Pons (tissue), 1 donor: ENCODE measurements around the gene ASB9.
A peak's percentile ranks its signal among the peaks of the same experiment; 100 is the strongest.
"Not testable (repeated sequence)": the region's sequence is repeated elsewhere in the genome, so short reads cannot be mapped to it uniquely, and the experiment has no call there.

Experiments
- DNase-seq: peaks from one replicate; pipeline ENCODE4 v3.0.0-alpha.2; 2016; ENCODE audit warnings: low spot score

Gene ASB9

GRCh38 chrX:15241301-15241700 lies 28.6 kb downstream of the ASB9 start:
- no peak for DNase-seq

GRCh38 chrX:15240414-15240813 lies 29.5 kb downstream of the ASB9 start:
- no peak for DNase-seq

DNA sequence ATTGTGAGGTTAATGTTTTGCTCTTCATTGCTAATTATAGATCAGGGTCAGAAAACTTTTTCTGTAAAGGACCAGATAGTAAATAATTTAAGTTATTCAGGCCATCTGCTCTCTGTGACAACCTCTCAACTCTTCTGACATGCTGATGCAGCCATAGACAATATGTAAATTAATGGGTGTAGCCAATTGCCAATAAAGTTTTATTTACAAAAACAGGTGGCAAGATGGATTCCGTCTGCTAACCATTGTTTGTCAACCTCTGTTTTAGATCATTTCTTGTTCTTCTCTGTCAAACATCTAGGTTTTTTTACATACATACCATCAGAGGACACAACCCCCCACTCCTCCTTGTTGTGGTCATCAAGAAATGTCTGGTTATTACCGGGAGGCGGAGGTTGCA lies 33.7 kb downstream of the ASB9 start:
- no peak for DNase-seq

GRCh38 chrX:15235001-15235400 lies 34.9 kb downstream of the ASB9 start:
- no peak for DNase-seq

DNA sequence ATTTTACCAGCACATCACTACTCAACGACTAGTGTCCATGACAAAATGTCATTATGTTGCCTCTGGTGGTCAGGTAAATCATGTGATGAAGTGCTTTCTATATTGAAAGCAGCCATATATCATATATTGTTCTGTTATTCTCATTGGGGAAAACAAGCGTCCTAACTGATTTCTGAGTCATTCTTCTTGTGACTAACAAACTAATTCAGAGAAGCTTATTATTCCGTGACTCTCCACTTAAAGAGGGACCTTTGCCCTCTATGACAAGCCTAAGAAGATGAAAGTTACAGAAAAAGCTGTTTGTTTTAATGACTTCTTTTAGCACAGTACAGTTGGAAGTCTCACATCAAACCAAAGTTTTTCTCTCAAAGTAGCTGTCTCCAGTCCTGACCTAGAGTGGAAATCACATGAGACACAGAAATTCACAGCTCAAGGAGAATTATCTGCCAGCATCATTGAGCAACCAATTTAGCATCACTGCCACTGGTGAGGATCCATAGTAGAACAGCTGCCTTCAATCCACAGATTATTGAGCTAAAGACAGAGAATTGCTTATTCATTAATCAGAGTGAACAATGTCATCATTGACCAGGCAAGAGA lies 36.4 kb downstream of the ASB9 start:
- DNase-seq: peak; percentile 46

DNA sequence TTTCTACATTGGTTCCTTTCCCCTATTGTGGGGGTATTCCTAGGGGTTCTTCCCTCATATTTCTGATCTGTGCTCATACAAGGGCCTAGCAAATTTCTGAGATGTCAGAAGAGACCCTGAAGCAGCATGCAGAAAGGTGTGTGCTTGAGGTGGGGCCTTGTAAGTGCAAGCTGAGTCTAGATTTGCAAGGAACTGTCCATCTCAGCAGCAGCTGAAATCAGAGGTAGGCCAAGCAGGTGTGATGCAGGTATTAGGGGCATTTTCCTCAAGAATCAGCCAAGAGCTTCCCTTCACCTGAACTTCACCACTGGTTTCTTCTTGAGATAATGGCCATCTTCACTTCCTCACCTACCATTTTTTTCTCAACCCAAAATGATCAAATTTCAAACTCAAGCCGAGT lies 45.1 kb downstream of the ASB9 start:
- no peak for DNase-seq

- DNase-seq: no peak
Observed at GRCh38 chrX:15221321-15221720, 48.6 kb downstream of the ASB9 start.

- no peak for DNase-seq
Observed at GRCh38 chrX:15217161-15217560, 52.7 kb downstream of the ASB9 start.

DNA sequence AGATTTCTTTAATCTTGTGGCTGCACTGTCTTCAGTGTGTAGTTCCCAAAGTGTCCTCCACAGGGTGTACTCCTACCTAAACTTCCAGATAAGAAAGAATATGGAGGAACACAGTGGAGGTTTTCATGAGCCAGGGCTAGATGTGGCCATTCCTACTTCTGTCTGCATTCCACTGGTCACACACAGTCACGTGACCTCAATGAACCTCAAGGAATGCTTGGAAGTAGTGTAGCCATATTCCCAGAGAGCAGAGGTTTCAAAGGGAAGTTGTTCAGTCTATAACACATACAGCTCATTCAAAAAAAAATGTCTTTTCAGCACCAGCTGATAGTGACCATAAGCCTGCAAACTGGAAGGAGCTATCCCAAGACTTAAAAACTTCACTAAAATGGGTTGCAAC lies 53.6 kb downstream of the ASB9 start:
- DNase-seq: no peak

DNA sequence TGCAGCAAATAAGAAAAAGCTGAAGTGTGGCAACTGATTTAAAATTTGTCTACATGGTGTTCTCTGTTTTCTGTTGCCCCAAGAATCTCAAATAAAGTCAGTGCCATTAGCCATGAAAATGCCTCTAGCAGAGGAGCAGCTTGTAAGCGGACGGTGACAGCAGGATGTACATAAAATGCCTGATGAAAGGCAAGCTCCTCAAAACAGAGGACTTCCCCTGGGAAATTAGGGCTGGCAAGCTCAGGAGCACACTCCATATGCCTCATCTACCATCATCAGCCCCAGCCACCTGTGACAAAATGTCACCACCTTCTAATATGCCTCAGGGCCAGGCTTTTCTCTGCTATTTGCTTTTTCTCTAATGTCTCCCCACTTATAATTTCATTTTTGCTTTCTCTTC lies 54.5 kb downstream of the ASB9 start:
- DNase-seq: peak; percentile 0

- no peak for DNase-seq
Observed at GRCh38 chrX:15214588-15214987, 55.3 kb downstream of the ASB9 start.

DNA sequence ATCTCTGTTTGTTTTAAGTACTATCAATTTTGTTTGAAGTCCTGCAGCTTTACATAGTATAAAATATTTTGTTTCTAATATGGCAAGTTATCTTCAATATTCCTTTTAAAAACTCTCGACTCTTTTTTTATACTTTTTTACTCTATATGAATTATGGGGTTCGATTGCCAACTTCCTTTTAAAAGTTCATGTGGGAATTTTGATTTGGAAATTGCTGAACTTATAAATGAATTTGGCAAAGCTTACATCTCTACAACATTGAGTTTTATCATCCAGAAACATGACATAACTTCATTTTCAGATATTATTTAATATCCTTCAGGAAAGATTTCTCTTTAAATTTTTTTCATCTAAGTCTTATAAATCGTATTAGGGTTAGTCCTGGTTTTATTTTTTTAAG lies 60.8 kb downstream of the ASB9 start:
- DNase-seq: no peak

GRCh38 chrX:15207994-15208393 lies 61.9 kb downstream of the ASB9 start:
- no peak for DNase-seq

- DNase-seq: no peak
Observed at GRCh38 chrX:15207384-15207783, 62.5 kb downstream of the ASB9 start.

- DNase-seq: no peak
Observed at GRCh38 chrX:15206306-15206705, 63.6 kb downstream of the ASB9 start.

DNA sequence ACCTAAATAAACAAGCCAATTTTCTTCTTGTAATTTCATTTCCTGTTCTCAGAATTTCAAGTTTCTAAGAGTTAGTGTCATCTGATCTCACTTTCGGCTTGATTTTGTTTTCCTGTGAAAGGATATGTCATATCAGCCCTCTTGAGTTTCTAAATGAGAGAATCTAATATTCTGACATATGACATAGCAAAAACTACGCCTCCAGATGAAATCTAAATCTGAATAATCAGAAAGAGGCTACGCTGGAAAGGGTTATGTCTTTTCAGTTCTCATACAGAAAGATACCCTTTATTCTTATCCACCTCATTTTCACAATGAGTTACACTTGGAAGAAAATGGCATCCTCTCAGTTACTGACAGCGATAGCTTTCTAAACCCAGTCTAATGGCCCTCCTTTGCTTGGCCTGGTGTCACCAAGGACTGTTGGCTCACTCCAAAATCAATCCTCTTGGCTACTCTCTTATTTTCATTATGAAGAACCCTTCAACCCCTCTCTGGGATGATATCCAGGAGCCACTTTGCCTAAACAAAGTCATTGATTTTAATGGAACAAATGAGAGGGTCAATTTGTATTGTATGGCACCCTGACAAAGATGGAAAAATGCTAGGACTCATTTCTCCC lies 65.6 kb downstream of the ASB9 start:
- no peak for DNase-seq

DNA sequence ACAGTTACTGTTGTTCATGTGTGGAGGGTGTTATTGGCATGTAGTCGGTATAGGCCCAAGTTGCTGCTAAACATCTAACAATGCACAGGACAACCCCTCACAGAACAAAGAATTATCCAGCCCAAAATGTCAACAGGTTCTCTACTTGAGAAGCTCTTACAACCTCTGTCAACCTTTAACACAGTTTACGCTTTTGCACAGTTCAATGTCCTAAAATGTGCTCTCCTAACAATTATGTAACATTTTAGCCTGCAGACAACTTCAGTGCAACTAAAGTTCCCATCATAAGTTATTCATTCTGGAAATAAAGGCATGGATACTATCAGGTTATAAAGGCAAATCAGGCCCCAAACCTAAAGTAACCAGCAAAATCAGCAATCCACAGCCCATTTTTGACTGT lies 66.2 kb downstream of the ASB9 start:
- no peak for DNase-seq

GRCh38 chrX:15202454-15203177 lies 67.3 kb downstream of the ASB9 start:
- DNase-seq: no peak

DNA sequence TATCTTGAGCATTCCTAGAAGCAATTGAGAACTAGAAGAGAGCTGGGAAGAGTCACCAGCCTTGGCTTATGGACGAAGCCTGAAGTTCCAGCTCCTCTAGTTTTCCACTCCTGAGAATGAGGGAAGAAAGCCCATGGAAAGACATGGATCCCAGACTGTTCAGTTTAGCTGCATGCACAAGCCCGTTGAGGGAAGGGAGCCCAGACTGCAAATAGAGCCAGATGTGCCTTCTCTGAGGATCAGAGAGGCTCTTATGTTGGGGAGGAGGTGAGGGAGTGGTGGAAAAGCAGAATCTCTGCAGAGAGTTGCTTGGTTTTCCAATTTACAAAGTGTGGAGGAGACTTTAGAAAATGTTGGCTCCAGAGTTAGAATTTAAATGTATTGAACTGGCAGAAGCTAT lies 69.0 kb downstream of the ASB9 start:
- DNase-seq: no peak

DNA sequence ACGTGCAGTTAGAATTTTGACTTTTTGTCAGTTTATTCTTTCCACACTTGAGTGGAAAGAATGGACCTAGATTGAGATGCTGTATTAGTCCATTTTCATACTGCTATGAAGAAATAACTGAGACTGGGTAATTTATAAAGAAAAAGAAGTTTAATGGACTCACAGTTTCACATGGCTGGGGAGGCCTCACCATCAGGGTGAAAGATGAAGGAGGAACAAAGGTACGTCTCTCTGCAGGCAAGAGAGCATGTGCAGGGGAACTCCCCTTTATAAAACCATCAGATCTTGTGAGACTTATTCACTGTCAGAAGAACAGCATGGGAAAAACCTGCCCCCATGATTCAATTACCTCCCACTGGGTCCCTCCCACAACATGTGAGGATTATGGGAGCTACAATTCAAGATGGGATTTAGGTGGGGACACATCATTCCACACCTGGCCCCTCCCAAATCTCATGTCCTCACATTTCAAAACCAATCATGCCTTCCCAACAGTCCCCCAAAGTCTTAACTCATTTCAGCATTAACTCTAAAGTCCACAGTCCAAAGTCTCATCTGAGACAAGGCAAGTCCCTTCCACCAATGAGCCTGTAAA lies 71.2 kb downstream of the ASB9 start:
- DNase-seq: not testable (repeated sequence)

DNA sequence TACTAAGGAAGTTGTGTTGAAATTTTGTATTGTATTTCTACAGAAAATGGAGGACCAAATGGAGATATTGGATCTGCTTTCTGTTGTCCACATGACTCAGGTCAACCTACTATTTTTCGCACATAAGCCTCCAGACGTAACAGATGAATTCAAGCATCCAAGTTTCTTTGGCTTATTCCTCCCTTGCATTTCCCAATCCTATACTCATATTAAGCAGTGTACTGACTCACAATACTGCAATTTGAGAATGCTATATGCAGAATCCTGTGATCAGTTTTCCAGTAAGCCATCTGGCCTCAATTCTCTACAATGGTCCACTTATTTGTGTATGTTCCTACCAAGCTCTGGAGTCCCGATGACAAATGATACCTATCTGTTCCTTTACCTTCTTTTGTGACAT lies 75.7 kb downstream of the ASB9 start:
- DNase-seq: no peak
